Left ventricle myocardium inferior (tissue), 1 donor: ENCODE data around the gene LHFPL4. TPM values are rescaled to one million over a fixed set of nuclear protein-coding genes. Genes with fewer than 3 reads are reported as not detected.

ENCODE experiments used
- DNase-seq: peaks from one replicate; pipeline ENCODE4 v3.0.0-alpha.2; 2020
- H3K27ac ChIP-seq: fragments of 200-600 bp; replicated peaks from 2 replicates; pipeline ENCODE4 v1.8.0; 2021
- H3K27me3 ChIP-seq: fragments of 200-600 bp; 2 replicates; pipeline ENCODE4 v1.8.0; 2021; ENCODE audit warnings: low read depth
- H3K36me3 ChIP-seq: fragments of 200-600 bp; 2 replicates; pipeline ENCODE4 v1.8.0; 2021
- H3K4me1 ChIP-seq: fragments of 200-600 bp; 2 replicates; pipeline ENCODE4 v1.8.0; 2021
- H3K4me3 ChIP-seq: fragments of 200-600 bp; 2 replicates; pipeline ENCODE4 v1.8.0; 2021; ENCODE audit warnings: mild to moderate bottlenecking, moderate library complexity
- H3K9me3 ChIP-seq: fragments of 200-600 bp; replicated peaks from 2 replicates; pipeline ENCODE4 v1.8.0; 2021
- CTCF ChIP-seq: fragments of 200-600 bp; IDR thresholded peaks from 2 replicates; pipeline ENCODE4 v1.8.0; 2021; ENCODE audit warnings: antibody characterized with exemption, mild to moderate bottlenecking, borderline replicate concordance
- intact Hi-C: fragments of 100-400 bp; cut with micrococcal nuclease; formaldehyde crosslinking; loops from one replicate; pipeline ENCODE4 v1.11.0; 2022
- total RNA-seq: library from RNA; stranded (reverse); fragmentation: NEBNext Ultra II Directional; extraction: Animal tissue kit (Norgen Biotek cat#: 25700); gene quantifications from one replicate; pipeline ENCODE4 v1.2.1, GENCODE V29; 2021
- donor health status: DM: no; HTN: yes; CAD: no; lungs with severe emphysema.

Gene LHFPL4
- total RNA-seq, 1 donor from 2014 or later = not detected

GRCh38 chr3:9485248-9485647 lies 68.4 kb downstream of the LHFPL4 start:
- peaks cover 45% of the 10 kb centered on the region for H3K36me3 ChIP-seq

GRCh38 chr3:9480265-9480664 lies 73.4 kb downstream of the LHFPL4 start:
- peaks cover 86% of the 10 kb centered on the region for H3K36me3 ChIP-seq
- H3K27ac ChIP-seq = no peak overlapping the region
- H3K4me3 ChIP-seq = no peak overlapping the region
- H3K4me1 ChIP-seq = no peaks in the 10 kb centered on the region
- intact Hi-C loops = no loop called here
- H3K9me3 ChIP-seq = no peaks in the 10 kb centered on the region
- TF ChIP-seq CTCF = no peak
- H3K27me3 ChIP-seq = no peaks in the 10 kb centered on the region
- DNase-seq = no peak

More at GRCh38 chr3:9485248-9485647, 68.4 kb downstream of the LHFPL4 start:
- Histone ChIP-seq H3K27me3 (no peaks in the 10 kb centered on the region), H3K9me3 (peaks cover 9% of the 10 kb centered on the region), H3K27ac (no peak overlapping the region), H3K4me3 (no peak overlapping the region), H3K4me1 (no peaks in the 10 kb centered on the region)
- no peak for TF ChIP-seq CTCF
- no peak for DNase-seq
- intact Hi-C loops = no loop called here

- no peaks in the 10 kb centered on the region for H3K9me3 ChIP-seq
- H3K27me3 ChIP-seq = no peaks in the 10 kb centered on the region
- H3K36me3 ChIP-seq = peaks cover 99% of the 10 kb centered on the region
- no peak for TF ChIP-seq CTCF
- intact Hi-C loops = no loop called here
- DNase-seq = no peak
- H3K4me3 ChIP-seq = no peak overlapping the region
- H3K4me1 ChIP-seq = no peaks in the 10 kb centered on the region
- H3K27ac ChIP-seq = no peak overlapping the region
Observed at GRCh38 chr3:9476935-9477334, 76.7 kb downstream of the LHFPL4 start.

- no peak for DNase-seq
- no peak overlapping the region for H3K4me3 ChIP-seq
- TF ChIP-seq CTCF = no peak
- no peaks in the 10 kb centered on the region for H3K27me3 ChIP-seq
- H3K27ac ChIP-seq = no peak overlapping the region
- no peaks in the 10 kb centered on the region for H3K4me1 ChIP-seq
- H3K9me3 ChIP-seq = no peaks in the 10 kb centered on the region
- intact Hi-C loops = no loop called here
- peaks cover 100% of the 10 kb centered on the region for H3K36me3 ChIP-seq
Observed at GRCh38 chr3:9474482-9474881, 79.1 kb downstream of the LHFPL4 start.

GRCh38 chr3:9473496-9474065 lies 80.0 kb downstream of the LHFPL4 start:
- no peaks in the 10 kb centered on the region for H3K27me3 ChIP-seq
- H3K27ac ChIP-seq = no peak overlapping the region
- H3K4me3 ChIP-seq = no peak overlapping the region
- H3K9me3 ChIP-seq = no peaks in the 10 kb centered on the region
- intact Hi-C loops = no loop called here
- DNase-seq = no peak
- no peak for TF ChIP-seq CTCF
- H3K4me1 ChIP-seq = no peaks in the 10 kb centered on the region
- peaks cover 100% of the 10 kb centered on the region for H3K36me3 ChIP-seq

- DNase-seq = no peak
- H3K4me3 ChIP-seq = no peak overlapping the region
- no peaks in the 10 kb centered on the region for H3K27me3 ChIP-seq
- no peak overlapping the region for H3K27ac ChIP-seq
- H3K36me3 ChIP-seq = peaks cover 100% of the 10 kb centered on the region
- no peaks in the 10 kb centered on the region for H3K9me3 ChIP-seq
- no peaks in the 10 kb centered on the region for H3K4me1 ChIP-seq
- intact Hi-C loops = no loop called here
- no peak for TF ChIP-seq CTCF
Observed at GRCh38 chr3:9469986-9470385, 83.6 kb downstream of the LHFPL4 start.
